HepG2 (cell line): ENCODE measurements around the gene SCAF4. TPM values are rescaled to one million over a fixed set of nuclear protein-coding genes. Genes with fewer than 3 reads are reported as not detected.

Experiments used
- ATAC-seq: fragments of 200-7000 bp; cut with Tn5 transposase; 3 replicates; pipeline ENCODE4 v1.9.1; 2020; ENCODE audit warnings: mild to moderate bottlenecking, moderate library complexity
- BruUV-seq: library from RNA; stranded (reverse); fragments of 400-500 nt; replicated peaks from 2 replicates; lab custom pipeline; 2021; lab: Mats Ljungman, UMichigan
- CTCF ChIA-PET: fragments of 300-600 bp; formaldehyde crosslinking; extraction: SDS; loops from one replicate; lab custom pipeline; 2021; ENCODE audit warnings: low total read pairs, inconsistent platforms, low intra/inter-chr PET ratio; lab: Yijun Ruan, JAX
- POLR2A ChIA-PET: fragments of 350-600 bp; sonication (Branson Sonifier 250); formaldehyde crosslinking; loops from one replicate; lab custom pipeline; 2020; ENCODE audit warnings: antibody characterized with exemption, inconsistent platforms; lab: Yijun Ruan, JAX
- DNase-seq: peaks from one replicate; pipeline ENCODE4 v3.0.0-alpha.2; 2015; ENCODE audit warnings: low spot score
- FAIRE-seq: peaks from 3 replicates; lab custom pipeline; 2011; peaks lifted over from hg19 to GRCh38; lab: Jason Lieb, UNC
- H2AFZ ChIP-seq: one replicate; pipeline ENCODE4 v1.6.1; 2011; ENCODE audit warnings: low read length, inconsistent platforms
- H3K27ac ChIP-seq: fragments of 300-600 bp; 3 replicates; pipeline ENCODE4 v1.8.0; 2011; ENCODE audit warnings: mixed run types, mild to moderate bottlenecking, mixed read lengths, low read length, inconsistent platforms; ENCODE audit not compliant: insufficient read depth; ENCODE audit errors: extremely low read length
- H3K27me3 ChIP-seq, 2 experiments: fragments of 200-600 bp in 1 of 2; 2 replicates in 1 of 2; 3 replicates in 1 of 2; pipeline versions ENCODE4 v1.6.0 to v1.8.0; 2011; ENCODE audit warnings: low read length in 2 of 2, mild to moderate bottlenecking in 2 of 2, moderate library complexity in 2 of 2, inconsistent platforms in 1 of 2; ENCODE audit not compliant: insufficient read depth in 2 of 2, control insufficient read depth in 1 of 2
- H3K36me3 ChIP-seq, 2 experiments: fragments of 200-600 bp in 1 of 2; replicated peaks in 1 of 2; 2 replicates in 1 of 2; 3 replicates in 1 of 2; pipeline versions ENCODE4 v1.5.1 to v1.8.0; 2011; ENCODE audit warnings: low read length in 2 of 2, inconsistent platforms in 1 of 2; ENCODE audit not compliant: insufficient read depth in 2 of 2, control insufficient read depth in 1 of 2
- H3K4me1 ChIP-seq: 2 replicates; pipeline ENCODE4 v1.5.1; 2012; ENCODE audit warnings: low read length, inconsistent platforms; ENCODE audit not compliant: insufficient read depth
- H3K4me2 ChIP-seq: 2 replicates; pipeline ENCODE4 v1.6.0; 2011; ENCODE audit warnings: low read depth, low read length, inconsistent platforms
- H3K4me3 ChIP-seq, 3 experiments: fragments of 200-600 bp in 1 of 3; sonication (generic), shearing (Covaris generic) in 1 of 3; replicated peaks in 1 of 3; 2 replicates each; pipeline ENCODE4 v1.5.1; 2011 to 2016; ENCODE audit warnings: low read length in 3 of 3, inconsistent platforms in 2 of 3, low read depth in 2 of 3, mild to moderate bottlenecking in 2 of 3, control low read depth in 1 of 3, mixed read lengths in 1 of 3; ENCODE audit not compliant: insufficient read depth in 1 of 3
- H3K79me2 ChIP-seq: one replicate; pipeline ENCODE4 v1.6.1; 2011; ENCODE audit warnings: low read length, inconsistent platforms; ENCODE audit not compliant: insufficient read depth
- H3K9ac ChIP-seq: 2 replicates; pipeline ENCODE4 v1.6.0; 2011; ENCODE audit warnings: mild to moderate bottlenecking, low read depth, low read length, inconsistent platforms; ENCODE audit not compliant: insufficient read depth
- H3K9me3 ChIP-seq: 2 replicates; pipeline ENCODE4 v1.5.1; 2012; ENCODE audit warnings: mild to moderate bottlenecking, low read length
- H4K20me1 ChIP-seq: 2 replicates; pipeline ENCODE4 v1.6.0; 2011; ENCODE audit warnings: inconsistent platforms, mild to moderate bottlenecking, low read length, moderate library complexity; ENCODE audit not compliant: insufficient read depth
- ARNT2 ChIP-seq: sonication (generic); formaldehyde crosslinking; IDR thresholded peaks from 2 replicates; pipeline ENCODE4 v1.8.0; 2022; ENCODE audit warnings: mild to moderate bottlenecking, low read depth, missing genetic modification reagents, moderate library complexity
- FOXJ3 ChIP-seq: sonication (generic); formaldehyde crosslinking; IDR thresholded peaks from 2 replicates; pipeline ENCODE4 v1.4.0; 2020; ENCODE audit warnings: missing genetic modification reagents, mild to moderate bottlenecking, borderline replicate concordance
- HES4 ChIP-seq: sonication (generic); formaldehyde crosslinking; IDR thresholded peaks from 2 replicates; pipeline ENCODE4 v1.9.0; 2021; ENCODE audit warnings: mild to moderate bottlenecking, missing genetic modification reagents, borderline replicate concordance
- HIVEP1 ChIP-seq: sonication (generic); formaldehyde crosslinking; IDR thresholded peaks from 2 replicates; pipeline ENCODE4 v1.4.0; 2020; ENCODE audit warnings: mild to moderate bottlenecking, missing genetic modification reagents
- PHF20 ChIP-seq: sonication (generic); formaldehyde crosslinking; IDR thresholded peaks from 2 replicates; pipeline ENCODE4 v1.5.0; 2020; ENCODE audit warnings: mild to moderate bottlenecking, missing genetic modification reagents
- WGBS: methylation state at CpG from one replicate; pipeline ENCODE4 v1.1.6; 2017; ENCODE audit warnings: low lambda C conversion rate; 5-methylcytosine and 5-hydroxymethylcytosine counted together
- in situ Hi-C: cut with HindIII; loops from 2 replicates; pipeline ENCODE4 v1.10.0; 2017; ENCODE audit warnings: low pct_unique_long_range_greater_than_20kb; ENCODE audit not compliant: extremely low pct_ligation_motif_present
- intact Hi-C: fragments of 100-400 bp; cut with micrococcal nuclease; formaldehyde crosslinking; loops from one replicate; pipeline ENCODE4 v1.10.0; 2022; ENCODE audit not compliant: unreplicated experiment
- polyA plus RNA-seq, 8 experiments: library from polyadenylated mRNA; depleted of rRNA in 3 of 8; stranded (reverse) in 7 of 8; unstranded in 1 of 8; fragments of >200 nt; fragmentation: Illumina TruSeq in 4 of 8; extraction: Trizol in 4 of 8; gene quantifications; 2 replicates each; pipeline versions ENCODE4 v1.2.1 to v1.2.3, GENCODE V29; 2011 to 2016; ENCODE audit warnings: low read depth in 4 of 8, missing spikeins in 1 of 8, mixed read lengths in 1 of 8; ENCODE audit not compliant: insufficient read depth in 1 of 8
- total RNA-seq, 5 experiments: library from RNA; depleted of rRNA; stranded (reverse); fragments of >200 nt; fragmentation: Illumina TruSeq; extraction: Trizol; gene quantifications; 2 replicates each; pipeline ENCODE4 v1.2.3, GENCODE V29; 2016; ENCODE audit warnings: low read depth in 1 of 5
- TF ChIP-seq, protein P1 (sequence below): sonication (generic); formaldehyde crosslinking; IDR thresholded peaks from 2 replicates; pipeline ENCODE4 v1.5.0; 2020; ENCODE audit warnings: mild to moderate bottlenecking, missing genetic modification reagents

The SCAF4 gene
- total and polyA plus RNA-seq, 2 of the 13 experiments (the other 11 are each of a cell fraction or from before 2014, with no cell fraction given): 9.1 to 11.5 TPM

GRCh38 chr21:31713973-31714740 is 17.8 kb downstream of the SCAF4 start:
- in situ Hi-C loops: no loop called here
- BruUV-seq: no TSS peak
- ATAC-seq (no peak), FAIRE-seq (no peak), DNase-seq (no peak)
- 92% methylated on average over 5 of the region's 5 CpGs for WGBS
- Histone ChIP-seq H3K27me3 (no peaks in the 10 kb centered on the region), H3K9me3 (no peaks in the 10 kb centered on the region), H3K27ac (no peak overlapping the region), H3K4me2 (no peak overlapping the region), H4K20me1 (peaks cover 74% of the 10 kb centered on the region), H3K79me2 (peaks cover 97% of the 10 kb centered on the region), H3K4me3 (no peak overlapping the region), H2AFZ (no peak overlapping the region), H3K4me1 (peaks cover 61% of the 10 kb centered on the region), H3K36me3 (no peaks in the 10 kb centered on the region), H3K9ac (no peak overlapping the region)
- TF ChIP-seq HIVEP1 (no peak), FOXJ3 (no peak), PHF20 (no peak), ARNT2 (no peak), HES4 (CRISPR knock-in tag) (no peak)
- TF ChIP-seq, protein P1, sequence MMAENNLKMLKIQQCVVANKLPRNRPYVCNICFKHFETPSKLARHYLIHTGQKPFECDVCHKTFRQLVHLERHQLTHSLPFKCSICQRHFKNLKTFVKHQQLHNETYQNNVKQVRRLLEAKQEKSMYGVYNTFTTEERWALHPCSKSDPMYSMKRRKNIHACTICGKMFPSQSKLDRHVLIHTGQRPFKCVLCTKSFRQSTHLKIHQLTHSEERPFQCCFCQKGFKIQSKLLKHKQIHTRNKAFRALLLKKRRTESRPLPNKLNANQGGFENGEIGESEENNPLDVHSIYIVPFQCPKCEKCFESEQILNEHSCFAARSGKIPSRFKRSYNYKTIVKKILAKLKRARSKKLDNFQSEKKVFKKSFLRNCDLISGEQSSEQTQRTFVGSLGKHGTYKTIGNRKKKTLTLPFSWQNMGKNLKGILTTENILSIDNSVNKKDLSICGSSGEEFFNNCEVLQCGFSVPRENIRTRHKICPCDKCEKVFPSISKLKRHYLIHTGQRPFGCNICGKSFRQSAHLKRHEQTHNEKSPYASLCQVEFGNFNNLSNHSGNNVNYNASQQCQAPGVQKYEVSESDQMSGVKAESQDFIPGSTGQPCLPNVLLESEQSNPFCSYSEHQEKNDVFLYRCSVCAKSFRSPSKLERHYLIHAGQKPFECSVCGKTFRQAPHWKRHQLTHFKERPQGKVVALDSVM (CRISPR knock-in tag): no peak
- POLR2A ChIA-PET: no interaction called here
- intact Hi-C loops: loop anchor here (10.0 kb wide), 1 partner anchor 49 kb away; no protein-coding TSS in a partner anchor
- CTCF ChIA-PET: no interaction called here
